Kidney epithelial cell (primary cell): ENCODE results near the gene CEP85. TPM values are rescaled to one million over a fixed set of nuclear protein-coding genes. Genes with fewer than 3 reads are reported as not detected.

Experiments
- DNase-seq: peaks from one replicate; pipeline ENCODE4 v3.0.0-alpha.2; 2010; ENCODE audit warnings: low read depth
- H3K27me3 ChIP-seq: 2 replicates; pipeline ENCODE4 v1.6.0; 2011; ENCODE audit warnings: low read length; ENCODE audit not compliant: control insufficient read depth, insufficient read depth
- H3K36me3 ChIP-seq: 2 replicates; pipeline ENCODE4 v1.5.1; 2011; ENCODE audit warnings: low read length; ENCODE audit not compliant: control insufficient read depth, insufficient read depth
- H3K4me3 ChIP-seq: 2 replicates; pipeline ENCODE4 v1.5.1; 2011; ENCODE audit warnings: low read depth, mild to moderate bottlenecking, control low read depth, low read length
- CTCF ChIP-seq: IDR thresholded peaks from 2 replicates; pipeline ENCODE4 v1.5.1; 2011; ENCODE audit warnings: mild to moderate bottlenecking, moderate library complexity, low read length, control low read depth, inconsistent platforms; ENCODE audit not compliant: insufficient read depth, poor library complexity, severe bottlenecking
- total RNA-seq: library from RNA; depleted of rRNA; stranded (reverse); fragments of >200 nt; gene quantifications from 2 replicates; pipeline ENCODE4 v1.2.3, GENCODE V29; 2015

CEP85 gene
- total RNA-seq, 1 donor from 2014 or later = 7.5 TPM

DNA sequence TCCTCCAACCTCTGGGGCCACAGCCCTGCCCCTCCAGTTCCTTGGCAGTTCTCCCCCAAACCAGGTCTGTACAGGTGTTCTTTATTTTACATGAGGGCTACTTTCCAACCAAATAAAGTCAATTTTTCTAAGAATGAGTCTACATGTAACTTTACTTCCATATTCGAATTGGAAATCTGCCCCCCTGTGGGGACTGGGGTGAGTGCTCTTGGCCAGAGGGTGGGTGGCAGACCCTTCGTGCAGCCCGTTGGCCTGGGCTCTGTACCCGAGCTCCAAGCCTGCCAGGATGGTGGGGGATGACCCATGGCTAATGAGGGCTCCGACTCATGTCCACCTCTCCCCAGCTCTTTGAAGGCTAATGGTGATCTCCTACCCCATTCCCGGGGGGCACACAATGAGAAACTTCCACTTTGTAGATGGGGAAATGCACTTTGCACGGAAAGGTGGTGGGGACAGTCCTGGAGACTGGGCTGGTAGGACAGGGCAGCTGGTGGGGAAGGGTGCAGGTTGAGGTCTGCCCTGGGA, 44.2 kb upstream of the CEP85 start:
- no peak for TF ChIP-seq CTCF
- Histone ChIP-seq H3K36me3 (no peaks in the 10 kb centered on the region), H3K27me3 (peaks cover 4% of the 10 kb centered on the region), H3K4me3 (no peak overlapping the region)
- DNase-seq = no peak

GRCh38 chr1:26190373-26190987, 43.5 kb upstream of the CEP85 start, which contains the start of gene CATSPER4:
Gene CATSPER4, plus strand, starts transcription at chr1:26190602. Its CDS starts 26 bp downstream, at chr1:26190628.
- DNase-seq = no peak

GRCh38 chr1:26191739-26192138, 42.3 kb upstream of the CEP85 start:
- no peak for TF ChIP-seq CTCF
- Histone ChIP-seq H3K27me3 (peaks cover 4% of the 10 kb centered on the region), H3K36me3 (no peaks in the 10 kb centered on the region), H3K4me3 (no peak overlapping the region)
- DNase-seq = no peak

More at GRCh38 chr1:26190373-26190987, 43.5 kb upstream of the CEP85 start, which contains the start of gene CATSPER4:
- Histone ChIP-seq H3K27me3 (peaks cover 4% of the 10 kb centered on the region), H3K36me3 (no peaks in the 10 kb centered on the region), H3K4me3 (no peak within 1 kb of the TSS)
- TF ChIP-seq CTCF = no peak

- no peak for TF ChIP-seq CTCF
- Histone ChIP-seq H3K36me3 (no peaks in the 10 kb centered on the region), H3K27me3 (peaks cover 4% of the 10 kb centered on the region), H3K4me3 (no peak overlapping the region)
- no peak for DNase-seq
Measured at GRCh38 chr1:26195805-26196204, 38.2 kb upstream of the CEP85 start.

DNA sequence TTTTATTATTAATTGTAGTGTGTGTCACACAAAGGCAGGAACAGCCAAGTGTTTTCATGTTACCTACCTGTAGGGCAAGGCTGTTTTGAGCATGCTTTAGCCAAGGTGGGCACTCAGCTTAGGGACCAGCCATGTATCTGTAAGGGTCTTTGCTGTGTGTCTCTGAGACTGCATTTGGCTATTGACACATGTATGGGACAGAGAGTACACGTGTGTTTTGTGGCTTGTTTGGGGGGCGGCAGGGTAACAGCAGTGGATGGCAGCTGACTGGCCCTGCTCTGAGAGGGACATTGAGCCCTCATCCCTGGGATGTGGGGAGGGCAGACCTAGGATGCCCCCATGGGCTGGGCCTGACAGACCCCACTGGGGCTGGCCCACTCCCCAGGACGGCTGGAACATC, 36.7 kb upstream of the CEP85 start:
- peaks cover 4% of the 10 kb centered on the region for H3K27me3 ChIP-seq
- no peak for DNase-seq
- H3K4me3 ChIP-seq = no peak overlapping the region
- TF ChIP-seq CTCF = no peak
- H3K36me3 ChIP-seq = no peaks in the 10 kb centered on the region

DNA sequence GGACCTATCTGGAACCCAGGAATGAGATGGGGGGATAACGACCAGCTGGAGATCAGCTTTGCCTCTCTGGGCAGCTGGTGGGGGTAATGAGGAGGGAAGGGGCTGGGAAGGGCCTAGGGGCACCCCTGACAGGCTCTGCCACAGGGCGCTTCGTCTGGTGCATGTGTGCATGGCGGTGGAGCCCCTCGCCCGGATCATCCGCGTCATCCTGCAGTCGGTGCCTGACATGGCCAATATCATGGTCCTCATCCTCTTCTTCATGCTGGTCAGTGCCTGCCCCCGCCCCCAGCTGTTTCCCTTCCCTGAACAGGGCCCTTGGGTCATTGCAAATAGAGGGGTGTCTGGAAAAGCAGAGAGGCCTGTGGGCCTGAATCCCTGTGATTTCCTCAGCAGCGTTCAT, 36.2 kb upstream of the CEP85 start:
- TF ChIP-seq CTCF = no peak
- peaks cover 4% of the 10 kb centered on the region for H3K27me3 ChIP-seq

More for the DNA sequence above, 36.2 kb upstream of the CEP85 start:
- Histone ChIP-seq H3K36me3 (no peaks in the 10 kb centered on the region), H3K4me3 (no peak overlapping the region)
- no peak for DNase-seq
